PC-9 (cell line): ENCODE results near the gene TMEM138. TPM values are rescaled to one million over a fixed set of nuclear protein-coding genes. Genes with fewer than 3 reads are reported as not detected.

Source experiments
- BruUV-seq: library from RNA; stranded (reverse); fragments of 400-500 nt; replicated peaks from 2 replicates; lab custom pipeline; 2021; lab: Mats Ljungman, UMichigan
- CTCF ChIA-PET: fragments of 300-600 bp; sonication (Branson Sonifier 250); formaldehyde crosslinking; loops from one replicate; lab custom pipeline; 2022; ENCODE audit warnings: antibody characterized with exemption; lab: Charles Lee
- POLR2A ChIA-PET: fragments of 300-600 bp; sonication (Branson Sonifier 250); formaldehyde crosslinking; loops from one replicate; lab custom pipeline; 2022; ENCODE audit warnings: antibody characterized with exemption; ENCODE audit not compliant: unreplicated experiment; lab: Charles Lee
- DNase-seq, 2 experiments: peaks; one replicate each; pipeline versions ENCODE4 v3.0.0 to v3.0.0-alpha.2; 2015 to 2022; ENCODE audit warnings: mixed read lengths in 1 of 2
- H2AFZ ChIP-seq: fragments of 200-600 bp; sonication (generic); 2 replicates; pipeline ENCODE4 v1.8.1; 2017; ENCODE audit warnings: antibody characterized with exemption
- H3F3A ChIP-seq: fragments of 200-600 bp; sonication (generic); 2 replicates; pipeline ENCODE4 v1.8.1; 2017; ENCODE audit warnings: antibody characterized with exemption, mild to moderate bottlenecking, low read depth; ENCODE audit not compliant: insufficient read depth
- H3K27ac ChIP-seq: fragments of 200-600 bp; sonication (generic); 2 replicates; pipeline ENCODE4 v1.6.1; 2016; ENCODE audit warnings: mixed run types
- H3K27me3 ChIP-seq: fragments of 200-600 bp; sonication (generic); 2 replicates; pipeline ENCODE4 v1.6.1; 2016; ENCODE audit warnings: low read depth, mixed run types; ENCODE audit not compliant: insufficient read depth
- H3K36me3 ChIP-seq: fragments of 200-600 bp; sonication (generic); 2 replicates; pipeline ENCODE4 v1.6.1; 2016; ENCODE audit warnings: low read depth, mixed run types
- H3K4me1 ChIP-seq: fragments of 200-600 bp; sonication (generic); replicated peaks from 2 replicates; pipeline ENCODE4 v1.6.1; 2016; ENCODE audit warnings: mixed run types; ENCODE audit not compliant: insufficient read depth
- H3K4me2 ChIP-seq: fragments of 200-600 bp; sonication (generic); 2 replicates; pipeline ENCODE4 v1.6.1; 2017; ENCODE audit warnings: mixed run types
- H3K4me3 ChIP-seq: fragments of 200-600 bp; sonication (generic); 2 replicates; pipeline ENCODE4 v1.6.1; 2016; ENCODE audit warnings: mixed run types
- H3K79me2 ChIP-seq: fragments of 200-600 bp; sonication (generic); 2 replicates; pipeline ENCODE4 v1.6.1; 2017; ENCODE audit warnings: low read depth, mixed run types
- H3K9me2 ChIP-seq: fragments of 200-600 bp; sonication (generic); 2 replicates; pipeline ENCODE4 v1.8.1; 2017; ENCODE audit warnings: mild to moderate bottlenecking; ENCODE audit not compliant: insufficient read depth
- H3K9me3 ChIP-seq: fragments of 200-600 bp; sonication (generic); 2 replicates; pipeline ENCODE4 v1.8.1; 2016; ENCODE audit warnings: low read depth; ENCODE audit not compliant: insufficient read depth
- H4K20me1 ChIP-seq: fragments of 200-600 bp; sonication (generic); 2 replicates; pipeline ENCODE4 v1.8.1; 2017; ENCODE audit not compliant: insufficient read depth
- CTCF ChIP-seq: fragments of 200-600 bp; sonication (generic); conservative IDR thresholded peaks from 2 replicates; pipeline ENCODE4 v1.6.1; 2017; ENCODE audit warnings: mixed run types, antibody characterized with exemption, mild to moderate bottlenecking, moderate library complexity
- EZH2 ChIP-seq: fragments of 200-600 bp; sonication (generic); IDR thresholded peaks from 2 replicates; pipeline ENCODE4 v1.8.0; 2017; ENCODE audit warnings: antibody characterized with exemption, low read depth
- intact Hi-C: fragments of 100-400 bp; cut with micrococcal nuclease; formaldehyde crosslinking; loops from one replicate; pipeline ENCODE4 v1.10.0; 2022; ENCODE audit not compliant: unreplicated experiment
- total RNA-seq: library from RNA; stranded (reverse); gene quantifications from 2 replicates; pipeline ENCODE4 v1.2.3, GENCODE V29; 2021

Gene TMEM138
- total RNA-seq, 1 experiment from 2014 or later: 46.1 TPM

- Histone ChIP-seq H3K4me2 (peak overlapping the region; percentile 94), H3K4me3 (peak overlapping the region; percentile 86), H3K36me3 (peaks cover 21% of the 10 kb centered on the region), H3K9me2 (no peaks in the 10 kb centered on the region), H3K4me1 (peaks cover 20% of the 10 kb centered on the region), H3K27ac (no peak overlapping the region), H3F3A (peaks cover 23% of the 10 kb centered on the region), H3K79me2 (peaks cover 43% of the 10 kb centered on the region), H3K27me3 (no peaks in the 10 kb centered on the region), H3K9me3 (no peaks in the 10 kb centered on the region), H4K20me1 (no peaks in the 10 kb centered on the region), H2AFZ (peak overlapping the region; percentile 96)
- ChIA-PET POLR2A (interaction anchor here (0.5 to 1.7 kb wide), 10 partner anchors 8 to 745 kb away, joined by 3 to 13 read pairs (median 5); partner anchors contain the start of gene TMEM216), CTCF (interaction anchor here (0.7 to 4.3 kb wide), 3 partner anchors 16 to 31 kb away, joined by 3 to 31 read pairs (median 5); partner anchors contain the start of gene TMEM216)
- intact Hi-C loops: loop anchor here (1.0 to 2.0 kb wide), 2 partner anchors 25 to 32 kb away; partner anchors contain the start of gene TMEM216
- BruUV-seq: TSS peak; percentile 63
- TF ChIP-seq EZH2: no peak
- peak in 1 of 2 experiments; percentile 11 for DNase-seq
These were observed 885 bp upstream of the TMEM138 start for GRCh38 chr11:61361237-61361740.

GRCh38 chr11:61362542-61362875 lies 335 bp downstream of the TMEM138 start:
- peaks cover 23% of the 10 kb centered on the region for H3F3A ChIP-seq
- peaks cover 30% of the 10 kb centered on the region for H3K36me3 ChIP-seq
- peak overlapping the region; percentile 93 for H3K27ac ChIP-seq
- ChIA-PET CTCF (interaction anchor here (0.7 to 4.3 kb wide), 6 partner anchors 14 to 258 kb away, joined by 3 to 31 read pairs (median 4); partner anchors contain the start of genes CPSF7, SDHAF2 and TMEM216), POLR2A (interaction anchor here (0.6 to 1.7 kb wide), 7 partner anchors 23 to 1463 kb away, joined by 3 to 13 read pairs (median 3); partner anchors contain the start of genes CPSF7, SDHAF2, TMEM109 and TMEM216)
- H3K9me2 ChIP-seq: no peaks in the 10 kb centered on the region
- DNase-seq: peak in 1 of 2 experiments; percentile 57
- peaks cover 20% of the 10 kb centered on the region for H3K4me1 ChIP-seq
- peak overlapping the region; percentile 94 for H3K4me2 ChIP-seq
- no peak for TF ChIP-seq CTCF
- no peak for TF ChIP-seq EZH2
- no peaks in the 10 kb centered on the region for H3K9me3 ChIP-seq
- TSS peak; percentile 62 for BruUV-seq
- peaks cover 43% of the 10 kb centered on the region for H3K79me2 ChIP-seq
- intact Hi-C loops: loop anchor here (2.0 kb wide), 1 partner anchor 22 kb away; no protein-coding TSS in a partner anchor
- no peaks in the 10 kb centered on the region for H3K27me3 ChIP-seq
- H2AFZ ChIP-seq: peak overlapping the region; percentile 96
- no peaks in the 10 kb centered on the region for H4K20me1 ChIP-seq
- H3K4me3 ChIP-seq: peak overlapping the region; percentile 86

DNA sequence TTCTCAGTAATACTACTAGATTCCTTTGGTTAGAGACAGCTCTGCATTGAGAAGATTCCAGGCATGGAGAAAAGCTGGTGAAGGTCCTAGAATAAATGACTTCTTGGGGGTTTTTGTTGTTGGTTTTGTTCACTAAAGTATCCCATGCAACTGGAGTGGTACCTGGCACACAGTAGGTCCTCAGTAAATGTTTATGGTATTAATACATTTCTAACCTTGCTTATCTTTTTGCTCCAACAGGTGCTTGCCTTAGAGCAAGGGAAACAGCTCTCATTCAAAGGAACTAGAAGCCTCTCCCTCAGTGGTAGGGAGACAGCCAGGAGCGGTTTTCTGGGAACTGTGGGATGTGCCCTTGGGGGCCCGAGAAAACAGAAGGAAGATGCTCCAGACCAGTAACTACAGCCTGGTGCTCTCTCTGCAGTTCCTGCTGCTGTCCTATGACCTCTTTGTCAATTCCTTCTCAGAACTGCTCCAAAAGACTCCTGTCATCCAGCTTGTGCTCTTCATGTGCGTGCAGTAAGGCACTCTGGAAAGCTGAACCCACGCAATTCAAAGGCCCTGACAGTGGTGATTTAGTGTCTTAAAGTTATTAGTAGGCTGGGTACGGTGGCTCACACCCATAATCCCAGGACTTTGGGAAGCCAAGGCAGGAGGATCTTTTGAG lies 2.0 kb downstream of the TMEM138 start:
- CTCF ChIA-PET: no interaction called here

More for the DNA sequence above, 2.0 kb downstream of the TMEM138 start:
- H3K9me2 ChIP-seq: no peaks in the 10 kb centered on the region
- no peak overlapping the region for H2AFZ ChIP-seq
- no peak for DNase-seq
- H3K4me2 ChIP-seq: peak overlapping the region; percentile 94
- peaks cover 20% of the 10 kb centered on the region for H3K4me1 ChIP-seq
- H3K27ac ChIP-seq: no peak overlapping the region
- TF ChIP-seq CTCF (no peak), EZH2 (no peak)
- peaks cover 43% of the 10 kb centered on the region for H3K36me3 ChIP-seq
- H4K20me1 ChIP-seq: no peaks in the 10 kb centered on the region
- H3K79me2 ChIP-seq: peaks cover 43% of the 10 kb centered on the region
- BruUV-seq: no TSS peak
- H3K9me3 ChIP-seq: no peaks in the 10 kb centered on the region
- peaks cover 23% of the 10 kb centered on the region for H3F3A ChIP-seq
- H3K27me3 ChIP-seq: no peaks in the 10 kb centered on the region
- peak overlapping the region; percentile 86; the same call in 1 of the 2 replicates for H3K4me3 ChIP-seq
- intact Hi-C loops: no loop called here
- POLR2A ChIA-PET: no interaction called here
